Ovary (tissue), 3 donors: ENCODE results near the gene IL1RAPL2.

Source experiments
- EP300 ChIP-seq: sonication (generic); formaldehyde crosslinking; IDR thresholded peaks from one replicate; pipeline ENCODE4 v1.6.1; 2017; ENCODE audit warnings: antibody characterized with exemption
- POLR2A ChIP-seq: fragments of 450-650 bp; IDR thresholded peaks from one replicate; pipeline ENCODE4 v1.6.1; 2017; ENCODE audit warnings: antibody characterized with exemption, mild to moderate bottlenecking, moderate library complexity
- TF ChIP-seq, protein P1 (sequence below), 3 donors: fragments of 450-650 bp in 2 of 3; fragments of 200-600 bp in 1 of 3; IDR thresholded peaks; one replicate each; pipeline versions ENCODE4 v1.5.1 to v1.8.0; 2016 to 2022; ENCODE audit warnings: antibody characterized with exemption in 3 of 3, mild to moderate bottlenecking in 1 of 3
- donor health status: DM: no; HTN: no; CAD: no.

DNA sequence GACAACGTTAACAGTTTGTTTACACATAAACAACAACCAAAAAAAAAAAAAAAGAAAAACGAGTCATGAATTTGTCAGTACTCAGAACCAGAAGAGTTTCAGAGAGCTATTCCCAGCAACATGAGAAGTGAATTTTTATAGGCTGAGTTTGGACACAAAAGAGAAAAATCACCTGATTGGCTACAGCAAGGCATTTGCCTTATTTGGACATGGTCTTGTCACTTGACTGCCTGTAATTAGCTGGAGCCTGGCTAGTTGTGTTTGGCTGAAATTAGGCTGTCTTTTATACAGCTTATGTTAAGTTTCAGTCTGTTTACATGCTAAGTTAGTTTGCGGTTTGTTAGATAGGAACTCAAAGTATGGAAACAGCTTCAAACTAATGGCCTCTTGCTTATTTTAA is 655.4 kb downstream of the IL1RAPL2 start:
- no peak for TF ChIP-seq POLR2A
- TF ChIP-seq, protein P1, sequence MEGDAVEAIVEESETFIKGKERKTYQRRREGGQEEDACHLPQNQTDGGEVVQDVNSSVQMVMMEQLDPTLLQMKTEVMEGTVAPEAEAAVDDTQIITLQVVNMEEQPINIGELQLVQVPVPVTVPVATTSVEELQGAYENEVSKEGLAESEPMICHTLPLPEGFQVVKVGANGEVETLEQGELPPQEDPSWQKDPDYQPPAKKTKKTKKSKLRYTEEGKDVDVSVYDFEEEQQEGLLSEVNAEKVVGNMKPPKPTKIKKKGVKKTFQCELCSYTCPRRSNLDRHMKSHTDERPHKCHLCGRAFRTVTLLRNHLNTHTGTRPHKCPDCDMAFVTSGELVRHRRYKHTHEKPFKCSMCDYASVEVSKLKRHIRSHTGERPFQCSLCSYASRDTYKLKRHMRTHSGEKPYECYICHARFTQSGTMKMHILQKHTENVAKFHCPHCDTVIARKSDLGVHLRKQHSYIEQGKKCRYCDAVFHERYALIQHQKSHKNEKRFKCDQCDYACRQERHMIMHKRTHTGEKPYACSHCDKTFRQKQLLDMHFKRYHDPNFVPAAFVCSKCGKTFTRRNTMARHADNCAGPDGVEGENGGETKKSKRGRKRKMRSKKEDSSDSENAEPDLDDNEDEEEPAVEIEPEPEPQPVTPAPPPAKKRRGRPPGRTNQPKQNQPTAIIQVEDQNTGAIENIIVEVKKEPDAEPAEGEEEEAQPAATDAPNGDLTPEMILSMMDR (IDR thresholded peaks at IDR 0.05), result no peak
- no peak for TF ChIP-seq EP300
